ENCODE measurements around the gene PTPRD.

DNA sequence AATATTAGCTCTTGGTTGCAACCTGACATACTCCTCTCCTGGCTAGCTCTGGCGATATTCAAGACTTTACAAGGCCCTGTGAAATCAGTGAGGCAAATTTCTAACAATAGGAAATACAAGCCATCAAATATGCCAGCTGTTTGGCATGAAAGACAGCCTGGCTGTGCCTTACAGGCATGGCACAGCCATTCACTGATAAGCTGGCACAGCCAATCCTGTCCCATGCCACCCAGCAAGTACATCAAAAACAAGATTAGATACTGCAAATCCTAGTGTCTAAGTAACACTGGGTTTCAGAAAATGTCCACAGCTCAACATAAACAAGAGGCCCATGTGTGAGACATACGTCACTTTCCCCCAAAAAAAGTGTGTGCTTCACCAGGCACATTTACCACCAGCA lies 1767.4 kb downstream of the PTPRD start:
- TF ChIP-seq POLR2AphosphoS5 (IDR thresholded peaks at IDR 0.05; ENCODE audit: low read depth, low read length), result no peak
- TF ChIP-seq POLR2A (IDR thresholded peaks at IDR 0.05; ENCODE audit: low read depth, low read length), result no peak
- no peak for TF ChIP-seq TAF1 (IDR thresholded peaks at IDR 0.05; ENCODE audit: borderline replicate concordance, low read depth, low read length)

All from GM12892 (cell line).